NCI-H345 treated with DMSO at 0.1 percent for 48 hours (cell line): ENCODE measurements around the gene KRTAP15-1.

ENCODE experiments used
- DNase-seq: peaks from one replicate; lab custom pipeline; 2025; ENCODE audit not compliant: unreplicated experiment; lab: John Stamatoyannopoulos, UW

Gene KRTAP15-1, protein sequence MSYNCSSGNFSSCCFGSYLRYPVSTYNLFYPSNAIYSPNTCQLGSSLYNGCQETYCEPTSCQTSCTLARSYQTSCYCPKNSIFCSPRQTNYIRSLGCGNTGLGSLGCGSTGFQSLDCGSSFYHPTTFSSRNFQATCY

DNA sequence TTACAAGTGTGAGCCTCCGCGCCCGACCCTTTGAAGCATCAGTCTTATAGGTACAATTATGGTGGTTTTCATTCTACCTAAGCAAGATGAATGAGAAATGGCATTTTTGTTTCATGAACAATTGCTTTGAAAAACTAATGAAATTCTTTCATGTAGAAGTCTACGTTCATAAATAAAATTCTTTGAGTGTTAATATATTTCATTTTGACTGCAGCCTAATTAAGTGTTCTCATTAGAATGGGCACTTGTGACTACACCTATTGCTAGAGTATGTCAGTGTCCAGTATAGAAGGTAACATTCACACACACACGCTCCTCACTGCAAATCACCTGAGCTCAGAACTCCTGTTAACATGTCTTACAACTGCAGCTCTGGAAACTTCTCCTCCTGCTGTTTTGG lies at the start of gene KRTAP15-1:
Gene KRTAP15-1 (plus strand): TSS at position 301 of the 400 bp plus-strand sequence. CDS start 53 bp downstream, at position 354.
- DNase-seq: no peak

DNA sequence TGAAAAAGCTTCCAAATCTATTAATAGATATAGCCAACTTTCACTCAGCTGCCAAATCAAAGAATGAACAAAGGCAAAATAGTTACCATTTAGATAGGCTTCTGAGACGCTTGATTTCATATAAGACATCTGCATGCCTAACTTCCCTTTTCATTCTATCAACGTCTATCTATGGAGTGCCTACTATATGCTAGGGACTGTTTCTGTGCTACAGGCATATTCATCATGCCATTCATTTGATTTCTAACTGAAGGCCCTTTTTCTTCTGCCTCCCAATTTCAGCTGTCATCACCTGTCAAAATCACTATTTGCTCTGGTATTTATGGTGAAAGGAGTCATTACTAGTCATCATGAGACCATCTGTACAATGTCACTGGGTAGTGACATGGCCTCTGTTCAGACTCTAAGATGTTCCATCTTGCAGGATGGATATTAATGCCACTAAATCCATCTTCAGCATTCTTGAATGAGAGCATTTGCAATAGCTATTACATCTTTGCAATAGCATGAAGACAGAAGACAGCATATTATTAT lies 48.5 kb upstream of the KRTAP15-1 start:
- DNase-seq: no peak

DNA sequence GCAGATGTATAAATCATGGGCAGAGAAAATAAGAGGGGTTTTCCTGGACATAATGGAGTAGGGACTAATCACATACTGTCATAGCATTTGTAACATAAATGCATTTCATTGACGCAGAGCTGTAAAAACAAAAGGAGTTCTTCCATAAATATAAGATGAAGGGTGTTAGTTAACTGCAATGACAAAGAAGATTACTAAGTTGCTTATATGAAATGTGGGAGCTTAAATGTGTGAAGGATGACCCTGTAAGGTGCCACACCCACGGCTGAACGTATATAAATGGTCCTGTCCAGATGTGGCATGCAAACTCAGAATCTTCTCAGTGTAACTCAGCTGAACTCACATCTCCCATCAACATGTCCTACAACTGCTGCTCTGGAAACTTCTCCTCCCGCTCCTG lies 44.3 kb upstream of the KRTAP15-1 start, which contains the start of gene KRTAP13-1:
Gene KRTAP13-1 (plus strand): TSS at position 301 of the 400 bp plus-strand sequence. CDS start 56 bp downstream, at position 357.
- DNase-seq: no peak

DNA sequence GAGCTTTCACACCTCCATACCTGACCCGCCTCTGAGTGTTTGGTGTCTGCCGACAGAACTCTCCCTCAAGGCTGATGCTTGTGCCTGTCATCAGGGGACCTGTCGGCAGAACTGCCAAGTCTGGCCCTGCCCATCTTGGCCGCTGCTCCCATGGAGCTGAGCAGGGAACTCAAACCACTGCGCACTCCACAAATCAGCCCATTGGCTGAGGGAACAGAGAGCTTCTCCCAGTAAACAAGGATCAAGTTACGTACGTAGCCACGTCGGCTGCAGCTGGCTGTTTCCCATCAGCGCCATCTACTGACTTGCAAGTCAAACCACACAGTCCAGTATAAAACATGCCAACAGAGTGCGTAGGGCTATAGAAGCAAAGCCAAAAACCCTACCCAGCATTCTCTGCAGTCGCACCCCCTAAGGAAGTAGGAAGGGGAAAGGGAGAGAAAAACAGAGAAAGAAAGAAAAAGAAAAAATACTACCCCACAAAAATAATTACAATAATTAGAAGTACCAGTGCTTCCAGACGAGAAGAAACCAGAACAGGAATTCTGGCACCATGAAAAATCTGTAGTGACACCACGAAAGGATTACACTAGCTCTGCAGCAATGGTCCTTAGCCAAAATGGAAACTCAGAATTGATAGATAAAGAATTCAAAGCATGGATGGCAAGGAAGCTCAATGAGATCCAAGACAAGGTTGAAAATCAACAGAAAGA lies 31.1 kb upstream of the KRTAP15-1 start:
- DNase-seq: no peak

DNA sequence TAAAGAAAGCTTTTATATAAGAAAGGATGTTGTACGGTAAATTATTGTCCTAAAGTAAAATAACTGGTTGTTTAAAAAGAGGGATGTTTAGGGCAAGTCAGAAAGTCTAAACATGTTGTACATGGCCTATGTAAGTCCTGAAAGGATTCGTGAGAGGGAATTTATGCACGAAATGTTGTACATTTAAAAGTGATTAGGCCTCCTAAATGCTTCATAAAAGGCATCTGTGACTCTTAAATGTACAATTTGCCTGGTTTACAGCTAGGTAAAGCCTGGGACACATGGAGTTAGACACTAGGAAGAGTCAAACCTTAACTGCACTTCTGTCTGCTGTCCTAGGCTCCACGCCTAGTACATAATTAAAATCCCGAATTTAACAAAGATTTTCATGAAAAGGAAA lies 24.1 kb upstream of the KRTAP15-1 start:
- no peak for DNase-seq

DNA sequence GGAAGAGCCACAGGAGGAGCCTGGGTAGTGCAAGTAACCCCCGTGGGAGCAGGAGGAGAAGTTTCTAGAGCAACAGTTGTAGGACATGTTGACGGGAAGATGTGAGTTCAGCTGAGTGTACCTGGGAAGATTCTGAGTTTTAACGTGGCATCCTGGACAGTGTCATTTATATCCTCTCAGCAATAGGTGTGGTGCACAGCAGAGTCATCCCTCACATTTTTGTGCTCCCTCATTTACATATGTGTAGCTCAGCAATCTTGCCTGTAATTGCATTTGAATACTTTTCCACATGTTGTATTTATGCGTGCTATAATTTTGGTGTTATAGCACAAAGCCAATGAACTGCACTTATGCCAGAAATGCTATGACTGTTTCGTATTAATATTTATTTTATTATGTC lies 14.2 kb upstream of the KRTAP15-1 start, which contains the start of gene KRTAP13-3:
Gene KRTAP13-3 (minus strand): TSS at position 101 of the 400 bp plus-strand sequence. CDS start 14 bp downstream, at position 87.
- no peak for DNase-seq

DNA sequence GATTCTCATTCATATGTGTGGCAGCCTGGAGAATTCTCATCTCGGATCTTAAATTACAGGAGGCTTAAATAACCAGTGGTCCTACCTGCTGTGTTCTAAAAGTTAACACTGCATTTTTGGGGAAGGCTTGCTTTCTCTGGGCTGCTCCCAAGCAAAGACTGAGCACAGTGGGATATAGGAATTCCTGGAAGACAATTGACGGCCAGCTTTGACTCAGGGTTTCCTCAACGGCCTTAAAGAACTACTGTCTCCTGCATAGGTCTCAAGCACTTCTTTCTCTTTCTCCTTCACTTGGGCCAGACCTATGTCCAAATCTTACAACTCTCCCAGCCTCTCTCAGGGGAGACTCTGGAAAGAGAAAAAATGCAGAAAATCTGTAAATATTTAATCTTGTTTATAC lies 13.3 kb upstream of the KRTAP15-1 start:
- no peak for DNase-seq

DNA sequence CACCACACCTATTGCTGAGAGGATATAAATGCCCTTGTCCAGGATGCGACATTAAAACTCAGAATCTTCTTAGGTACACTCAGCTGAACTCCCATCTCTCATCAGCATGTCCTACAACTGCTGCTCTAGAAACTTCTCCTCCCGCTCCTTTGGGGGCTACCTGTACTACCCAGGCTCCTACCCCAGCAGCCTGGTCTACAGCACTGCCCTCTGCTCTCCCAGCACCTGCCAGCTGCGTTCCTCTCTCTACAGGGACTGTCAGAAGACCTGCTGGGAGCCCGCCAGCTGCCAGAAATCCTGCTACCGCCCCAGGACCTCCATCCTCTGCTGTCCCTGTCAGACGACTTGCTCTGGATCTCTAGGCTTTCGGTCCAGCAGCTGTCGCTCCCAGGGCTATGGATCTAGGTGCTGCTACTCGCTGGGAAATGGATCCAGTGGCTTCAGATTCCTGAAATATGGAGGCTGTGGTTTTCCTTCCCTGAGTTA lies 9.9 kb upstream of the KRTAP15-1 start, which contains the start of gene KRTAP13-4:
Gene KRTAP13-4 (plus strand): TSS at position 51 of the 486 bp plus-strand sequence. CDS start 56 bp downstream, at position 107.
- DNase-seq: no peak

DNA sequence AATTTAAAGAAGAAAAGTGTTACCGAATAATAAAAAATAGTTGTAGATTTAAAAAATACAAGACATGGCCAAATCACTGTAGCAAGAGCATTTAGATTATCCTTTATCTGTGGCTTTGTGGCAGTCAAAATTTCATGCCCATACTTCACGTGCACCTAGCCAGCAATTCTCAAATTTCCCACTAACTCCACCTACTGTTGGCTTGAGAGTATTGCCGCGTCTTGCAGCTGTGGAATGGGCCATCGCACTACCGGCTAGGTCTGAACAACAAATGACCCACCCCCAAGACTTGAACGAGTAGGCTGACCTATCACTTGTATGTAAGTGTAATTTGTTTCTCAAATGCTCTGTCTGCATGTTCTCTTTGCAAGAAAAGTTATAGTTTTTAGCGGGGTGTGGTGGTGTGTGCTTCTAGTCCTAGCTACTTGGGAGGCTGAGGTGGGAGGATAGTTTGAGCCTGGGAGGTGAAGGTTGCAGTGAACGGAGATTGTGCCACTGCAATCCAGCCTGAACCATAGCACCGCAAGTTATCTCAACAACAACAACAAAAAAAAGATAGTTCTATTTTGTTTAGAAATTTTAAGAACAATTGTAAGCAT lies 5.9 kb upstream of the KRTAP15-1 start:
- DNase-seq: no peak

DNA sequence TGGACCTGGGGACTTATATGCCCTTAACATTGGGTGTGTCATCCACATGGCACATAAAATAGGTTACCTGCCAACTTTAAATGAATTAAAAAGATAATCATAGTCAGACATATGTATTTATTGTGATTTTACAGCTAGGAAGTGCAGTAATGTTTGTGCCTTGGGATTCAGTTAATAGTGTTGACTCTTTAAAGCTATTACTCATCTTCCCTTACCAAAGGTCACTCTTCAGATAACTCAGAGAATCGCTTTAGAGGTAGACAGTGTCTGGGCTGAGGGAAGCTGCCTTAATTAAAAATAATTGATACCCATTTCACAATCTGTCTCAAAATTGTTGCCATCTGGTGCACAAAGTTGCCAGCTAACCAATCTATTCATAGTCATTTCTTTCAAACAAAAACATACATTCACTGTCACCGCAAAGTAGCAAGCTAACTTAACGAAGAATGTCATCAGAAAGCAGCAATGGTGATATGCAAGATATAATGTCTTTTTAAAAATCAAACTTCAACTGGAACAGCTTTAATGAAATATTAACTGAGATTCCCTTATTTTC lies 3.0 kb upstream of the KRTAP15-1 start:
- no peak for DNase-seq

DNA sequence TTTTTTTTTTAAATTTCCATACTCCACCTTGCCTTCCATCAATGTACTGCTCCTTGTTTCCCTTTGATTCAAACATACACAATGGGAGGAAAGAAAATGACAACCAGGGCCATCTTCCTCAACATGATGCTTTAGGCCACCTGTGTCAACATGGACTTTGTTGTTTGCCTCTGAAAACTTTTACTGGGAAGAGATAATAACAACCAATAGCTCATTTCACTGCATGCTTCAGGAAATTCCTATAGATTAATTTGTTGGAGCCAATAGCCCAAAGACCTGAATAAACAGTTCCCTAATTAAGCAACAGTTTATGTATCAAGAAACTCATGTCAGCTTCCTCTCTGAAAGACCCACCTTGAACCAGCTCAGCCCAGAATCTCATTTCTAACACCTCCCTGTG lies 3.2 kb downstream of the KRTAP15-1 start:
- no peak for DNase-seq

DNA sequence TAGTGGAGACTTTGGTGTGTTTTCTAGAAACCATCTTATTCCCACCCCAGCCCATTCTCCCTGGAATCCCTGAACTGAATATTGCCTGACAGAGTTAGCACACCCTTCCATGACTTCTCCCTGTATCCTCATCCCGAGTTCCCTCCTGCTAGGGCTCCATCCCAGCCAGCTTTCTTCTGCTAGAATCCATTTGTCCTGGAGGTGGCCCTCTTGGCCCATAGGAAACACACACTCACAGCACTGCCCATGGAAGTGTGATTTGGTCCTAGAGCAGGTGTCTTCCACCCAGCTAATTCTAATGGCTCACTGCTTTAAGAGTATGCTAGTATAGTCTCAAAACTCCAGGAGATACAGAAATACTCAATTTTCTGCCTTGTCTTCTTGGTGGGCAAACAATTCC lies 4.1 kb downstream of the KRTAP15-1 start:
- DNase-seq: no peak

DNA sequence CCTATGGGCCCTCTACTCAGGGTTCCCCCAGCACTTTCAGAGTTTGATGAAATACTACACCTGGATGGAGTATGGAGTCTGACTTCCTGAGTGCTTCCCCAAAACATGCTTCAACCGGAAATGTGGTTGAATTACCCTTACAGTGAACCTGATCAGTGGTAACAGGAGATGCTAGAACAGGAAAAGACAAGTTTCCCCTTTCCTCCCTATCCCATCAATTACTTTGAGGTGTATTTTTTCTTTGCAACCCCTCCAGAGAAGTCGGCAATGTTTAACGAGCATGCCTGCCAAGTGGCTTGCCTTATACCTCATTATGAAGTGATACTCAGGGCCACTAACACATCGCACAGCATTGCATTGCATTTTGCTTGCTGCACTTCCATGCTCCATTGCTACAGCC lies 7.0 kb downstream of the KRTAP15-1 start:
- no peak for DNase-seq

DNA sequence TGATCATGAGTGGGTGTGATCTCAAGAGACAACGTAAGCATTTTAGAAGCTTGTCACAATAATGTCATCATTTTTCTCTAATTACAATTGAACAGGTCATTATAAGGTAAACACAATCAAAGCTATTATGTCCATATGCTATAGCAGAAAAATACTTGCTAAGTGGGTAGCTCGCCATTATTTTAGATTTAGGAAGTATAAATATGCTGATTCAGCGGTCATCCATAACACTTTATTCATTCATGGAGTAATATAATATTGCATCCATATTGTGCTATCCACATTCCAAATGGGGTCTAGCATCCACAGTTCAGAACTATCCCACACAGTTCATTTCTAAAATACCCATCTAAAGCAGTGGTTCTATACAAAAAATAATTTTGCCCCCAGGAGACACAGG lies 8.4 kb downstream of the KRTAP15-1 start:
- DNase-seq: no peak

DNA sequence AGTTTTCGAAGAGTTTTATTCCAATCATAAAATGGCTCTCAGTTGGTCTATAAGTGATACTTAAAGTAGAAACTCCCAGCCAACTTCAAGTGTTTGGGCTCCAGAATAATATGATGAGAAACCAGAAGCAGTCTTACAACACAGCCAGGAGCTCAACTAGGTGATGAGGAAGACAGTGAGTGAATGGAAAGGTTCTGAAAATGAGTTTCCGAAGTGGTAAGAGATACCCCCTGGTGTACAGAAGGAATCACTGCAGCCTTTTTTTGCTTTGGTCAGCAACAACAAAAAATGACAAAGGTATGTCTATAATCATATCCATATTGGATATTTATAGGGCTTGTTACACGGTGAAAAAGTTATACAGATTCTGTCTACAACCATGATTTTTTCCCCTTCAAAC lies 23.6 kb downstream of the KRTAP15-1 start:
- DNase-seq: no peak

DNA sequence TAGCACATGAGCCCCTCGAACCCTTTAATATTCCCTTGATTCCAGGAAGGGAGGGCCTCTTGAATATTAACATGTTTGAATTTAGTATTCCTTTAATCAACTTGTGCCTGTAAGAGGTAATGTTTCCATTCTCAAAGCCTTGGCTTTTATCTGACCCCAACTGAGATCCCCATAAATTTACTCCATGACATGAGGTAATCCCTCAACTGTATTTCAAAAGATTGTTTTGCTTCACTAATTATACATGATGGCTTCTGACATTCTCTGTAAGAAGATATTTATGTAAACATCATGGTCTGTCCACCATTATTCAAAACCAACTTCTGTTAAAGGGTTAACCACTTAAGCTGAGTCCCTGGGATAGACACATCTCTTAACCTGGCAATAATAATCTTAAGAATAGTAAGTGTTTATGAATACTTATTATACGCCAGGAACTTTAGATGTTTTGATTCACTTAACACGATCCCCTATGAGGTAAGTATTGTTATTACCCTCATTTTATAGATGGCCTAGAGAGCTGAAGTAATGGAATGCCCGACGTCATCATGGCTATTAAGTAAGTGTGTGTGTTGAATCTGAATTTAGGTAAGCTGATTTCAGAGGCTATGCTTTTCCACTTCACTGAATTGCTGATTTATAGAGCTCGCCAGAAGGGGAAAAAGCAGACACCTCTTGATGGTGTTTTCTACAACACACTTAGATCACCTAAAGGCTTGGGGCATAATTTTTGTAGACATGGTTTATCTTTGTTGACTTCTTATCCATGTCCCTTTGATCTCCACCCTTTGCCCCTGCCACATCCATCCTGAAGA lies 29.0 kb downstream of the KRTAP15-1 start:
- no peak for DNase-seq

DNA sequence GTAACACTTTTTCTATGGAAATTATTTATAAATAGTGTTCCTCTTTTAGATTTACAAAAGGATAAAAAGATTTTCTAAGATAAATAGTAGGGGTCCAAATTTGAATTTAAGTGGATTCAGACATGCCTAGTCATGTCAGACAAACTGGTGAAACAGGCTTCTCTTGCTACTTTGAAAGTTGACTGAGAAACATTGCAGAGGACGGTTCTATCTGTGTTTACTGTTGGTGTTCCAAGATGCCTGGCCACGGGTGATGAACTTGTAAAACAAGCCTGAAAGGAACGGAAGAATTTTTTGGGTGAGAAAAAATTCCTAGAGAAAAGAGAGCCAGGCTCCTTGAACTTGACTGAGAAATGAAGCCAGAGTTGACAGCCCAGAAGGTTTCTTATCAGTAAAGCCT lies 37.9 kb downstream of the KRTAP15-1 start:
- DNase-seq: no peak

DNA sequence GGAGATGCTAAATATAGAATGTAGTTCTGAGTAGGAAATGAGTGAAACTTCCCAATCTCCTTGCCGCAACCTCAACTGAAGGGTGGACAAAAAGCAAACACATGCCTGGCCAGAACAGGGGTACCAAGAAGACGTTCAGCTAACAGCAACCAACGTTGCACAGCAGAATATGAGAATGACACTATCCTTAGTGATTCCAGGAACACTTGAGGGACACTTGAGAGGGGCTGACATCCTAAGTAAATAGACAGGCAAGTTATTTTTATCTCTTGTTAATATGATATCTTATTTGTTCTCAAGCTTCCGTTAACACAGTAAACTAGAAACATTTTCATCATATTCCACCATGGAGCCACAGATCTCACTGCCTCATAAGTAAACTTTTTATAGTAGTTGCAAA lies 39.2 kb downstream of the KRTAP15-1 start:
- no peak for DNase-seq

DNA sequence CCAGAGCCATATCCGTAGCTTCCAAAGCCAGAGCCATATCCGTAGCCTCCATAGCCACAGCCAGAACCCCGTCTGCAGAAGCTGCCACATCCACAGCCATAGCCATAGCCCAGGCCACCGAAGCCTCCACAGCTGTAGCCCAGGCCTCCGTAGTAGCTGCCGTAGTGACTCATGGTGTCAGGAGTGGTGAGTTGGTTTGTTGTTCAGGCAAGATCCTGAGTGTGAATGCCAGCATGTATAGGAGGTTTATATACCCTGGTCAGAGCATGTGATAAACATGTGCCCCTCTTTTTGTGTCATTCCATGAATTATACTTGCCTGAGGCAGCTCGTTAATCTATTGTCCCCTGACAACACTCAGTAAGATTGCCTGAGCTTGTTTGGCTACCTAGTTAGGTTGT lies 40.1 kb downstream of the KRTAP15-1 start, which contains the start of gene KRTAP19-1:
Gene KRTAP19-1 (minus strand): TSS at position 223 of the 400 bp plus-strand sequence. CDS start 50 bp downstream, at position 173.
- no peak for DNase-seq

DNA sequence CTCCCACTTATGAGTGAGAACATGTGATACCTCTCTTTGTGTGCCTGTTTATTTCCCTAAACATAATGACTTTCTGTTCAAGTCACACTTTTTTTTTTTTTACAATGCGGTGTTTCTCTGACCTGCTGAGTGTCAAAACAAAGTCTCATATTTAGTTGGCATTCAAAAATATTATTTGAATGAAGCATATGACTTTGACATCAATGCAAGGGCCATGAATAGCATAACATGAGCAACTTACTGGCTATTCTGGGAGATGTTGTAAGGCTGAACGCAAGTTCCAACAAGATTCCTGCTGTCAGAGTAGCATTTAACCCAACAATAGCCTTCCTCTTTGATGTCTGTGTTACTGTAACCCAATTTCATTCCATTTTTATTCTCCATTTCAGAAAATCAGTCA lies 42.1 kb downstream of the KRTAP15-1 start:
- DNase-seq: no peak
